Measurements from ENCODE around the gene NUP210L.
A peak's percentile ranks its signal among the peaks of the same experiment; 100 is the strongest.
"Not testable (repeated sequence)": the region's sequence is repeated elsewhere in the genome, so short reads cannot be mapped to it uniquely, and the experiment has no call there.

Gene NUP210L

GRCh38 chr1:154000420-154000819, 154.5 kb downstream of the NUP210L start:
- FAIRE-seq (no peak), DNase-seq (ENCODE audit: insufficient read length, low spot score) (no peak)

- FAIRE-seq; DNase-seq (ENCODE audit: insufficient read length, low spot score): not testable (repeated sequence)
These were observed 158.0 kb downstream of the NUP210L start for GRCh38 chr1:153996882-153997281.

GRCh38 chr1:153995640-153996039, 159.2 kb downstream of the NUP210L start:
- DNase-seq (ENCODE audit: insufficient read length, low spot score) (no peak), FAIRE-seq (no peak)

GRCh38 chr1:153995202-153995601, 159.7 kb downstream of the NUP210L start:
- no peak for FAIRE-seq
- no peak for DNase-seq (ENCODE audit: insufficient read length, low spot score)

GRCh38 chr1:153991806-153992205, 163.1 kb downstream of the NUP210L start:
- no peak for FAIRE-seq
- DNase-seq (ENCODE audit: insufficient read length, low spot score), result no peak

GRCh38 chr1:153991151-153991630, 163.7 kb downstream of the NUP210L start:
- FAIRE-seq (no peak), DNase-seq (ENCODE audit: insufficient read length, low spot score) (no peak)

GRCh38 chr1:153990468-153991150, 164.3 kb downstream of the NUP210L start, which contains the start of gene RPS27:
Gene RPS27 (plus strand): TSS chr1:153990762. CDS start chr1:153990797, 35 bp downstream.
- DNase-seq (ENCODE audit: insufficient read length, low spot score) (peak; percentile 83), FAIRE-seq (peak; percentile 95)

GRCh38 chr1:153987621-153988020, 167.3 kb downstream of the NUP210L start:
- no peak for DNase-seq (ENCODE audit: insufficient read length, low spot score)
- no peak for FAIRE-seq

GRCh38 chr1:153985941-153986761, 168.7 kb downstream of the NUP210L start, which contains the start of gene RAB13:
Gene RAB13 (minus strand): TSS chr1:153986339. CDS start chr1:153986236, 103 bp downstream.
- FAIRE-seq (peak; percentile 35), DNase-seq (ENCODE audit: insufficient read length, low spot score) (no peak)

GRCh38 chr1:153985341-153985912, 169.4 kb downstream of the NUP210L start:
- no peak for FAIRE-seq

GRCh38 chr1:153984123-153984894, 170.6 kb downstream of the NUP210L start:
- FAIRE-seq, result no peak

More at GRCh38 chr1:153985341-153985912, 169.4 kb downstream of the NUP210L start:
- DNase-seq (ENCODE audit: insufficient read length, low spot score), result no peak

GRCh38 chr1:153981735-153982134, 173.1 kb downstream of the NUP210L start:
- not testable (repeated sequence) for FAIRE-seq; DNase-seq (ENCODE audit: insufficient read length, low spot score)

More at GRCh38 chr1:153984123-153984894, 170.6 kb downstream of the NUP210L start:
- no peak for DNase-seq (ENCODE audit: insufficient read length, low spot score)

- DNase-seq (ENCODE audit: insufficient read length, low spot score); FAIRE-seq: not testable (repeated sequence)
These were observed 175.8 kb downstream of the NUP210L start for GRCh38 chr1:153979091-153979490.

- DNase-seq (ENCODE audit: insufficient read length, low spot score) (no peak), FAIRE-seq (no peak)
These were observed 176.5 kb downstream of the NUP210L start for GRCh38 chr1:153978274-153978909.

GRCh38 chr1:153977250-153978240, 177.3 kb downstream of the NUP210L start, which contains the start of gene JTB:
Gene JTB (minus strand): TSS chr1:153977674. CDS start chr1:153977252, 422 bp downstream.
- DNase-seq (ENCODE audit: insufficient read length, low spot score) (peak; percentile 81), FAIRE-seq (peak; percentile 89)

GRCh38 chr1:153976819-153977249, 178.0 kb downstream of the NUP210L start:
- no peak for DNase-seq (ENCODE audit: insufficient read length, low spot score)
- FAIRE-seq, result no peak

GRCh38 chr1:153973525-153973924, 181.3 kb downstream of the NUP210L start:
- no peak for FAIRE-seq

GRCh38 chr1:153973071-153973470, 181.8 kb downstream of the NUP210L start:
- FAIRE-seq (no peak), DNase-seq (ENCODE audit: insufficient read length, low spot score) (no peak)

More at GRCh38 chr1:153973525-153973924, 181.3 kb downstream of the NUP210L start:
- no peak for DNase-seq (ENCODE audit: insufficient read length, low spot score)
